Heart left ventricle (tissue), 13 donors: ENCODE data around the gene PHOSPHO1.

Experiments
- CTCF ChIP-seq, 12 donors: fragments of 200-600 bp; sonication (generic) in 4 of 12; IDR thresholded peaks; one replicate each; pipeline versions ENCODE4 v1.5.0 to v1.8.0; 2018 to 2022; ENCODE audit warnings: antibody characterized with exemption in 12 of 12, mild to moderate bottlenecking in 5 of 12
- POLR2A ChIP-seq, 2 donors: fragments of 450-650 bp; IDR thresholded peaks; one replicate each; pipeline ENCODE4 v1.6.1; 2017; ENCODE audit warnings: antibody characterized with exemption in 2 of 2, mild to moderate bottlenecking in 2 of 2, moderate library complexity in 2 of 2
- donor health status: ischemic (EF 13 %, LVEDD 7.1; RV severe dilation, severe dysfunction).
- donor health status: DM: no; HTN: yes; CAD: no.
- donor health status: DM: no; HTN: no; CAD: no.
- donor health status: ischemic (EF 25% LVEDD 6.9; RV normal size, moderate dysfunction).
- donor health status: ischemic (EF 25% LVEDD 5.7; RV mildly dilated, moderate dysfunction).
- donor health status: ischemic (EF 35%, LVEDD 5.7; RV mildly dilated, moderate dysfunction).
- donor health status: nonischemic (EF 11% LVEDD 7.7; RV severe dilation, severe dysfunction).
- donor health status: DM: yes; HTN: yes; CAD: no.
- donor health status: PGD.
- donor health status: ischemic (EF 29% LVEDD 5.4; RV normal size, mild dysfunction).
- donor health status: nonischemic (EF 23%, LVEDD 6.1; RV moderate dilation, normal function).

GRCh38 chr17:49230636-49231562 lies at the start of gene PHOSPHO1:
- TF ChIP-seq CTCF (IDR thresholded peaks at IDR 0.05) (no peak), POLR2A (IDR thresholded peaks at IDR 0.05) (peak in 1 of 2 donors; percentile 55)
